K562 (cell line): ENCODE measurements around the gene SCUBE1. TPM values are rescaled to one million over a fixed set of nuclear protein-coding genes. Genes with fewer than 3 reads are reported as not detected.

Experiments
- ATAC-seq: fragments of 200-7000 bp; cut with Tn5 transposase; 3 replicates; pipeline ENCODE4 v1.9.1; 2020; ENCODE audit warnings: moderate library complexity
- BruUV-seq: library from RNA; stranded (reverse); fragments of 400-500 nt; replicated peaks from 2 replicates; lab custom pipeline; 2021; lab: Mats Ljungman, UMichigan
- CTCF ChIA-PET: fragments of 300-600 bp; formaldehyde crosslinking; extraction: SDS; loops from one replicate; lab custom pipeline; 2021; ENCODE audit warnings: low intra/inter-chr PET ratio; lab: Yijun Ruan, JAX
- POLR2A ChIA-PET: fragments of 300-600, 350-650 bp; sonication (Branson Sonifier 250); formaldehyde crosslinking; extraction: SDS; loops from one replicate; lab custom pipeline; 2021; ENCODE audit warnings: antibody characterized with exemption, inconsistent platforms; lab: Yijun Ruan, JAX
- DNase-seq, 4 experiments: peaks; one replicate each; pipeline versions ENCODE4 v3.0.0 to v3.0.0-alpha.2; 2011 to 2018; ENCODE audit warnings: low spot score in 3 of 4, mixed read lengths in 3 of 4; ENCODE audit errors: extremely low read depth in 1 of 4
- FAIRE-seq: peaks from 2 replicates; lab custom pipeline; 2011; peaks lifted over from hg19 to GRCh38; lab: Jason Lieb, UNC
- H2AFZ ChIP-seq: 2 replicates; pipeline ENCODE4 v1.6.0; 2011; ENCODE audit warnings: low read depth, low read length, control low read depth, inconsistent platforms
- H3K27ac ChIP-seq: fragments of 200-600 bp; 3 replicates; pipeline ENCODE4 v1.8.0; 2011; ENCODE audit warnings: low read depth, mild to moderate bottlenecking, control low read depth, inconsistent platforms, low read length, moderate library complexity, mixed read lengths; ENCODE audit errors: extremely low read depth
- H3K27me3 ChIP-seq, 2 experiments: fragments of 300-600 bp in 1 of 2; 2 replicates in 1 of 2; 3 replicates in 1 of 2; pipeline versions ENCODE4 v1.6.0 to v1.8.0; 2011; ENCODE audit warnings: inconsistent platforms in 2 of 2, low read length in 2 of 2, mild to moderate bottlenecking in 1 of 2, mixed read lengths in 1 of 2, moderate library complexity in 1 of 2; ENCODE audit not compliant: control insufficient read depth in 2 of 2, insufficient read depth in 2 of 2
- H3K36me3 ChIP-seq: fragments of 300-600 bp; 3 replicates; pipeline ENCODE4 v1.8.0; 2011; ENCODE audit warnings: mild to moderate bottlenecking, low read length, inconsistent platforms; ENCODE audit not compliant: control insufficient read depth, insufficient read depth
- H3K4me1 ChIP-seq, 2 experiments: fragments of 200-600 bp in 1 of 2; replicated peaks in 1 of 2; 2 replicates in 1 of 2; 3 replicates in 1 of 2; pipeline versions ENCODE4 v1.5.1 to v1.8.0; 2011; ENCODE audit warnings: inconsistent platforms in 2 of 2, low read length in 2 of 2, mild to moderate bottlenecking in 1 of 2, mixed read lengths in 1 of 2, moderate library complexity in 1 of 2; ENCODE audit not compliant: control insufficient read depth in 2 of 2, insufficient read depth in 2 of 2
- H3K4me2 ChIP-seq: 2 replicates; pipeline ENCODE4 v1.6.1; 2011; ENCODE audit warnings: low read length, control low read depth, inconsistent platforms, mixed read lengths; ENCODE audit not compliant: insufficient read depth
- H3K4me3 ChIP-seq: fragments of 200-600 bp; sonication (generic), shearing (Covaris generic); 2 replicates; pipeline ENCODE4 v1.5.1; 2016; ENCODE audit warnings: control low read depth, inconsistent platforms
- H3K79me2 ChIP-seq: fragments of 200-600 bp; 3 replicates; pipeline ENCODE4 v1.8.0; 2011; ENCODE audit warnings: low read length, inconsistent platforms; ENCODE audit not compliant: control insufficient read depth, insufficient read depth
- H3K9ac ChIP-seq, 2 experiments: 2 replicates each; pipeline versions ENCODE4 v1.6.0 to v1.6.1; 2011; ENCODE audit warnings: low read depth in 2 of 2, low read length in 2 of 2, control low read depth in 1 of 2, inconsistent platforms in 1 of 2, mild to moderate bottlenecking in 1 of 2, mixed read lengths in 1 of 2; ENCODE audit not compliant: insufficient read depth in 1 of 2
- H3K9me1 ChIP-seq: one replicate; pipeline ENCODE4 v1.6.0; 2011; ENCODE audit warnings: inconsistent platforms, mild to moderate bottlenecking, low read length, moderate library complexity; ENCODE audit not compliant: control insufficient read depth, insufficient read depth
- H3K9me3 ChIP-seq: replicated peaks from 2 replicates; pipeline ENCODE4 v1.5.1; 2011; ENCODE audit warnings: low read depth, low read length, inconsistent platforms; ENCODE audit not compliant: control insufficient read depth, insufficient read depth
- H4K20me1 ChIP-seq: replicated peaks from 2 replicates; pipeline ENCODE4 v1.6.1; 2011; ENCODE audit warnings: low read length, inconsistent platforms, mixed read lengths; ENCODE audit not compliant: control insufficient read depth, insufficient read depth
- HBP1 ChIP-seq: fragments of 450-650 bp; formaldehyde crosslinking; IDR thresholded peaks from 2 replicates; pipeline ENCODE4 v1.4.0; 2022; ENCODE audit warnings: missing genetic modification characterization
- KAT8 ChIP-seq: fragments of 450-650 bp; IDR thresholded peaks from 2 replicates; pipeline ENCODE4 v1.6.1; 2016; ENCODE audit warnings: low read depth, mild to moderate bottlenecking
- NFYB ChIP-seq: IDR thresholded peaks from 2 replicates; pipeline ENCODE4 v1.6.1; 2011; ENCODE audit warnings: mild to moderate bottlenecking, moderate library complexity; ENCODE audit not compliant: insufficient read length; ENCODE audit errors: extremely low read depth
- POLR3A ChIP-seq: IDR thresholded peaks from 2 replicates; pipeline ENCODE4 v1.6.1; 2011; ENCODE audit warnings: borderline replicate concordance, mild to moderate bottlenecking, moderate library complexity; ENCODE audit not compliant: insufficient read length, insufficient read depth; ENCODE audit errors: extremely low read depth
- RBM25 ChIP-seq: fragments of 200-400 bp; formaldehyde crosslinking; IDR thresholded peaks from 2 replicates; pipeline ENCODE4 v1.6.1; 2018; ENCODE audit warnings: low read length, low read depth, moderate library complexity; ENCODE audit not compliant: severe bottlenecking
- TAL1 ChIP-seq: fragments of 450-650 bp; IDR thresholded peaks from 2 replicates; pipeline ENCODE4 v1.6.1; 2016; ENCODE audit warnings: mild to moderate bottlenecking
- U2AF1 ChIP-seq: fragments of 200-400 bp; formaldehyde crosslinking; optimal IDR thresholded peaks from 2 replicates; pipeline ENCODE3; 2017; ENCODE audit warnings: mild to moderate bottlenecking, low read depth, low read length, moderate library complexity
- ZFP91 ChIP-seq: sonication (generic); formaldehyde crosslinking; IDR thresholded peaks from 2 replicates; pipeline ENCODE4 v1.8.0; 2022; ENCODE audit warnings: mild to moderate bottlenecking, missing genetic modification reagents
- ZKSCAN8 ChIP-seq: fragments of 200-800 bp; sonication (Bioruptor generic); IDR thresholded peaks from 2 replicates; pipeline ENCODE4 v1.6.1; 2016; ENCODE audit warnings: missing genetic modification characterization, missing compliant biosample characterization
- ZNF239 ChIP-seq: fragments of 250-450 bp; sonication (Bioruptor Pico); IDR thresholded peaks from 2 replicates; pipeline ENCODE4 v1.4.0; 2020; ENCODE audit warnings: mild to moderate bottlenecking
- ZNF764 ChIP-seq: fragments of 250-450 bp; sonication (Bioruptor Pico); IDR thresholded peaks from 2 replicates; pipeline ENCODE4 v1.4.0; 2020; ENCODE audit warnings: low read depth, mild to moderate bottlenecking, moderate library complexity
- ZNF785 ChIP-seq: fragments of 250-450 bp; sonication (Bioruptor Pico); IDR thresholded peaks from 2 replicates; pipeline ENCODE4 v1.4.0; 2020; ENCODE audit warnings: mild to moderate bottlenecking
- whole genome bisulfite sequencing: fragments of 100-300 bp; shearing (Covaris generic); methylation state at CpG from one replicate; pipeline ENCODE4 v1.1.6; 2016; ENCODE audit warnings: low coverage, mixed read lengths; ENCODE audit not compliant: insufficient coverage; ENCODE audit errors: missing lambda C conversion rate; 5-methylcytosine and 5-hydroxymethylcytosine counted together
- in situ Hi-C: fragments of 300-500 bp; cut with MboI; formaldehyde crosslinking; loops from 4 replicates; pipeline ENCODE4 v1.15.0; 2018; ENCODE audit warnings: inconsistent platforms, mixed read lengths
- intact Hi-C: fragments of 100-400 bp; cut with micrococcal nuclease; formaldehyde crosslinking; loops from 2 replicates; pipeline ENCODE4 v1.14.2; 2022
- polyA plus RNA-seq, 8 experiments: library from polyadenylated mRNA; depleted of rRNA in 4 of 8; stranded (reverse) in 5 of 8; unstranded in 3 of 8; fragments of >200 nt; fragmentation: Nextera tagmentation in 2 of 8; fragmentation: Illumina TruSeq in 1 of 8; extraction: Ambion mirVana in 2 of 8; extraction: Trizol in 1 of 8; gene quantifications; 2 replicates each; pipeline versions ENCODE4 v1.2.1 to v1.2.3, GENCODE V29; 2011 to 2014; ENCODE audit warnings: inconsistent platforms in 1 of 8, missing spikeins in 1 of 8
- total RNA-seq, 7 experiments: library from RNA; depleted of rRNA in 6 of 7; stranded (reverse); fragments of >200 nt in 6 of 7; fragmentation: Illumina TruSeq in 2 of 7; extraction: Trizol in 2 of 7; gene quantifications; 2 replicates each; pipeline versions ENCODE4 v1.2.1 to v1.2.3, GENCODE V29; 2011 to 2021; ENCODE audit warnings: low replicate concordance in 1 of 7

Gene SCUBE1
- total and polyA plus RNA-seq, 9 of the 15 experiments (the other 6 are each of a cell fraction or from before 2014, with no cell fraction given): 0.03 to 0.47 (median 0.29) TPM; not detected in 6

- CTCF ChIA-PET: no interaction called here
Observed at GRCh38 chr22:43267332-43267980, 75.7 kb downstream of the SCUBE1 start.

GRCh38 chr22:43266076-43266475 lies 77.1 kb downstream of the SCUBE1 start:
- no peak for TF ChIP-seq POLR3A
- TF ChIP-seq U2AF1: no peak
- no peak for TF ChIP-seq ZNF764
- TF ChIP-seq NFYB: no peak
- TF ChIP-seq HBP1 (CRISPR knock-in tag): no peak
- no peak for TF ChIP-seq ZFP91 (CRISPR knock-in tag)
- no peak for TF ChIP-seq ZNF785 (CRISPR knock-in tag)
- no peak for TF ChIP-seq ZKSCAN8 (CRISPR knock-in tag)
- no peak for TF ChIP-seq TAL1
- H3K9ac ChIP-seq: no peak overlapping the region
- intact Hi-C loops (no loop called here), in situ Hi-C loops (no loop called here)
- ATAC-seq (no peak), DNase-seq (no peak), FAIRE-seq (no peak)
- no peaks in the 10 kb centered on the region for H3K36me3 ChIP-seq
- BruUV-seq: no TSS peak
- ChIA-PET CTCF (no interaction called here), POLR2A (interaction anchor here (0.6 kb wide), 1 partner anchor 35 kb away, joined by 3 read pairs; no protein-coding TSS in a partner anchor)
- peaks cover 18 to 25% of the 10 kb centered on the region in 2 experiments for H3K4me1 ChIP-seq
- H3K27ac ChIP-seq: no peak overlapping the region
- peaks cover 21 to 56% of the 10 kb centered on the region in 2 experiments; a peak in 4 of 5 replicates for H3K27me3 ChIP-seq
- H3K9me3 ChIP-seq: no peaks in the 10 kb centered on the region
- no peak overlapping the region for H3K4me2 ChIP-seq
- 0% methylated on average over 3 of the region's 9 CpGs for WGBS
- no peak overlapping the region for H3K4me3 ChIP-seq
- H3K79me2 ChIP-seq: no peaks in the 10 kb centered on the region
- H4K20me1 ChIP-seq: peaks cover 43% of the 10 kb centered on the region
- H3K9me1 ChIP-seq: no peaks in the 10 kb centered on the region
- H2AFZ ChIP-seq: no peak overlapping the region

More at GRCh38 chr22:43267332-43267980, 75.7 kb downstream of the SCUBE1 start:
- Histone ChIP-seq H3K9ac (no peak overlapping the region), H3K4me1 (peaks cover 18 to 25% of the 10 kb centered on the region in 2 experiments), H3K79me2 (no peaks in the 10 kb centered on the region), H3K4me2 (no peak overlapping the region), H3K27ac (no peak overlapping the region), H3K36me3 (no peaks in the 10 kb centered on the region), H2AFZ (no peak overlapping the region), H4K20me1 (peaks cover 35% of the 10 kb centered on the region), H3K9me3 (no peaks in the 10 kb centered on the region), H3K27me3 (peaks cover 24 to 66% of the 10 kb centered on the region in 2 experiments; a peak in 4 of 5 replicates), H3K4me3 (no peak overlapping the region), H3K9me1 (no peaks in the 10 kb centered on the region)
- ATAC-seq (no peak), DNase-seq (no peak), FAIRE-seq (no peak)
- POLR2A ChIA-PET: no interaction called here
- intact Hi-C loops: no loop called here
- BruUV-seq: no TSS peak
- in situ Hi-C loops: no loop called here
- WGBS: 8% methylated on average over 7 of the region's 13 CpGs
- TF ChIP-seq ZNF239: peak; percentile 97
- TF ChIP-seq RBM25: peak; percentile 62
- TF ChIP-seq KAT8: no peak
